ENCODE measurements around the gene SPTB.

SPTB gene

DNA sequence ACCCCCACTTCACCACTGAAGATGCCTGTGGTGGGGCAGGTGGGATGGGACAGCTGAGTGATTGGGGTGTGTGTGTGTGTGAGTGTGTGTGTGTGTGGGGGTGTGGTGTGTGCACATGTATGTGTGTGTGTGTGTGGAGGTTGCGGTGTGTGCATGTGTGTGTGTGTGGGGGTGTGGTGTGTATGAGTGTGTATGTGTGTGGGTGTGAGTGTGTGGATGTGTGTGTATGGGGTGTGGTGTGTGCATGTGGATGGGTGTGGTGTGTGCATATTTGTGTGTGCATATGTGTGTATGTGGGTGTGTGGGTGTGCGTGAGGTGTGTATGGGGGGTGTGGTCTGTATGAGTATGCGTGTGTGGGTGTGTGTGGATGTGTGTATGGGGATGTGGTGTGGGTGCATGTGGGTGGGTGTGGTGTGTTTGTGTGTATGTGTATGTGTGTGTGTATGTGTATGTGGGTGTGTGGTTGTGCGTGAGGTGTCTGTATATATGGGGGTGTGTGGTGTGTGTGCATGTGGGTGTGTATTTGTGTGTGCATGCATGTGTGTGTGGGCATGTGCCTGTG, 113.9 kb downstream of the SPTB start:
- no peak for DNase-seq (ENCODE audit: low read depth)

DNA sequence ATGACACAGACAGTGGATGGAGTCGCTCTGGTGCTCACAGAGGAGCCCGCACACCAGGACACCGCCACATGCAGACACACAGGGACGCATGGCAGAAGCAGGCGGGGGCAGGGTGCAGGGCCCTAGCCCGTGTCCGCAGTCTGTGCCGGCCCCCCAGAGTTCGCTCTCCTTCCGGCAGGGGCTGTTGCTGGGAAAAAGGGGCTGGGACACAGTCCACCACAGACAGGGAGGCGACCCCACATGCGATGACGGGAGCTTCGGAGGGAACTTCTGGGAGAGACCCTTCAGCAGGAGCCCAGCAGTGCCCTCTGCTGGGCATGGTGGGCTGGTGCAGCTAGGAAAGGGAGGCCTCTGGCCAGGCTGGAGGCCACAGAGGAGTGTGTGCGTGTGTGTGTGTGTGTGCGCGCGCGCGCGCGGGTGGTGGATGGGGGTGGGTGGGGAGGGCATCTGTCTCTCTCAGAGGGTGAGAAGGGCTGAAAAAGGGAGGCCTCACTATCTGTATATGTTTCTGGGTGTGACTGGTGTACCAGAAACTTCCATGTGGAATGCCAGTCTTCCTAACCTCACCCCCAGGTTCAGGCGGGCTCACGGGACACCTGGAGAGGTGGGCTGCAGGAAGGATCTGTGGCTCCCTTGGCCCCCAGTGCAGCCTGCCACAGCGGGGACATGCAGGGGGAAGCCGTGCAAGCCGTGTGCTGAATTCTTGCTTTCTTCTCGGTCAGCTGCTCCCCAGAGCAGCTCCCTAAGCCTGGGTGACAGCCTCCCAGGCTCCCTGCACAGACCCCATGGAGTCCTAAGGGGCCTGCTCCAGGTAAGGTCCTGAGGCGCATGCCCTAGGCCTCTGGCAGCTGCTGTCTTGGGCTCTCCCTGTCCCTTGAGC, 114.8 kb downstream of the SPTB start:
- peak; percentile 40 for DNase-seq (ENCODE audit: low read depth)

DNA sequence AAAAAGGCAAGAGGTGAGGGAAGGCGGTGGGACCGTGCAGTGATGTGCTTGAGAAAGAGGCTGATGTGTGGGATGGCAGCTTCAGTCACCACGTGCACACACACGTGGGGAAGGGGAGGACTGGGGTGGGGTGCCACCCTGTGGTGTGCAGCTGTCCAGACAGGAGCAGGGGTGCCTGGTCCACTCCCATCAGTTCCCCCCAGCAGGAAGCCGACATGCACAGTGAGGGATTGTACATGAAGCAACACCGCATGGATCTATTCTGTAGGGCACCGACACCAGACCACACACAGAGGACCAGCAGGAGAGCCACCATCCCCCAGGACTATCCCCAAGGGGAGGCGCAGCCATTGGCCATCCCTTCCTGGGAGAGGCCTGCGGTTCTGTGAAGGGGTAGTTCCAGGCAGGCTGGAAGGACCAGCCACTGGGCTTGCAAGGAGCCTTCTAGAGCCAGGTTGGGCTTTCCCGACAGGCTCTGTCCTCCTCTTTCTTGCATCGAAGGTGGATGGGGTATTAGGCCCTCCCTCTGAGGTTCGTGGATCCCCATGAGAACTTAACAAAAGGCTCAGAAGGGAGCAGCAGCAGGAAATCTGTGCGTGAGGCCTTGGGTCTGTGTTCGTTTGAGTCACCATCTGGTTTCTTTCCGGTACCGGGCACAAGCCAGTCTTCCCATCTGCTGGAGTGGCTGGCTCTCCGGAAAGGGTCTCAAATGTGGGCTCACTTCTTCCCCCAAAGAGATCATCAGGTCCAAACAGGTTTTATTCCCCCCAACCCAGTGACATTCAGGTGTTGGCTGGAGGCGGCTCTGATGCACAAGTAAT, 115.7 kb downstream of the SPTB start:
- DNase-seq (ENCODE audit: low read depth) = no peak

DNA sequence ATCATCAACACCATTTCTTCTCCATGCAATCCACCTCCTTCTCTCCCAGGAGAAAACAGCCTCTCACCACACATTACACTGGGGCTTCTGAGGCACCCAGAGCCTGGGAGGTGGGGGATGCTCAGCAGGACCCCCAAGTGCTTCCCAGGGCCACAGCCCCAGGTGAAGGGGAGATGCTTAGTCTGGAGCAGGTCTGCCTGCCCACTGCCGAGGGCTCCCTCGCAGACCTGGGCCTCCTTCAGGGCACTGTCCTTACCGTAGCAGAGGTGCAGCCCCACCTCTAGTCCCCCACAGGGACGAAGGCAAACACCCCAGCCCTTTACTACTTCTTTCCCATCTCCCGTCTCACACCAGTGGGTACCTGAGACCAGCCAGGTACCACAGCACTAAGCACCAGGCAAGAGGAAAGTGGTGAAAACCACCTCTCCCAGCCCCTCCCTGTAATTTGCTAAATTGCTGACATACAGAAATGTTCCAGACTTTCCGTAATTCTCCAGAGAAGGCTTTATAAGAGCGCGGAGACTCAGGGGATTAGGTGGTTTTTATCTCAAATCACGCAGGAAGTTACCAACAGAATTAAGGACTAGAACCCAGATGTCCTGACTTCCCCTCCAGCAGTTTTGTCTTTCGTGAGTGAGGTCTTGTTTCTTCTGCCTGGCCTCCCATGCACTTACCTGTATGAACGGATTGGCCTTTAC, 116.5 kb downstream of the SPTB start:
- DNase-seq (ENCODE audit: low read depth) = no peak

DNA sequence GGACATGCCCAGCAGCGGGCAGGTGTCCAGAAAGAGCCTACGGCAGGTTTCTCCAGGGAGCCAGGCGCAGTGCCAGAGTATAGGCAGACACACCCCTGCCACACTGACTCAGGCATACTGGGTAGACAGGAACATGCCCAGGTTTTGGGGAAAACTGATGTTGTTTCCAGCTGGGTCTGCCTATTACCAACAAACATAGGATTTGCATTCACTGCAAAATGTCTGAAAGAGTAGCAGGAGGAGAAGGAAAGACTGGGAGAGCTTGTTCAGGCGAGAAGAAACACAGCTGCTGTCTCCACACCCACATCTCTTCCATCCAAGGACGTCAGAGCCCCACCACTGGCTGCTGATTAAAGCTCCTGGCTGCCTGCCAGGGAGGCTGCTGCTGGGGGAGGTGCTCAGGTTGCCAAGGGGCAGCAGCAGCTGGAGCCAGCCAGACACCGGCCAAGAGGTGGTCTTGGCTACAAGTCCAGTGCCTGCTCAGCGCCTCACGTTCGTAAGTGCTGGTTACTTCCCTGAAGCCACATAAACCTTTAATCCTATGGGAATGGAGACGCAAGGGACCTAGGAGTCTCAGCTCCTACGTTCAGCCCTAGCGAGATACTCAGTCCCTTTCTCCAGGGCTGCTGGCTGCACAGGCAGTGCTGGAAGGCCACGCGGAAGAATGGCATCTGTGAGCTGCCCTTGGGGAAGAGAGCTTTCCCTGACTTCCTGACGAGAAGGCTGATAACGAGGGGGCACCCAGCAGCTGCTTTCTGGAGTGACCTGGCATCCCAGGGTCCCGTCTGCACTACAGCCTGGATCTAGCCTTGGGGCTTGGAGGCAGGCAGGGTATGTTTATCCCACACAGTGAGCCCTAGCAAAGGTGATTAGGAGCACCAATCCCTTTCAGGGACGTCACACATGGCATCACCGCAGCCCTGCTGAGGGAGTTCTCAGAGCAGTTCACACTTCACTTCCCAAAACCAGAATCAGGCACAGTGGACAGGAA, 117.4 kb downstream of the SPTB start:
- DNase-seq (ENCODE audit: low read depth) = peak; percentile 31

DNA sequence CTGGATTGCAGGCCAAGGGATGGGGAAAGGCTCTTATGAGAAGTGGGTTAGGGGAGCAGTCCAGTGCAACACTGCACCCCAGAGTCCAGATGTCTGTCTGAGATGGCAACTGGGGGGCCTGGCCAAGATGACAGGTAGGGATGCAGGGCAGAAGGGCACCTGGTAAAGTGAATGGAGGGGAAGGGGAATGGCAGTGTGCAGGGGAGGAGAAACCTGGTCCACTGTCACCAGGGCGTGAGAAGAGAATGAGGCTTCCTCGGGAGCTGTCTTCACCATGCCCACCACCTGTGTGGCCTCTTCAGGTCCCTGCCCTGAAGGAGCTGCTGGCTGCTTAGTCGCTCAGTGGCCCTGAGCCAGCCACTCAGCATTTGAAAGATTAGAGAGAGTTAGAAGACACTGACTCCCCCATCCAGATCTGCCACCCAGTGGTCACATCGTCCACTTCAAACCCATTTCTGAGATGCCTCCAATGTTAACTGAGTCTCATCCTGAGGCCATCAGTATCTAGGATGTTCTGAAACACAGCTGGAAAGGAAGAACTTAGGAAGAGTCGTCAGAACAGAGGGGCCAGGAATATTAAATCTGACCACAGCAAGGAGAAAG, 118.2 kb downstream of the SPTB start:
- DNase-seq (ENCODE audit: low read depth) = no peak

DNA sequence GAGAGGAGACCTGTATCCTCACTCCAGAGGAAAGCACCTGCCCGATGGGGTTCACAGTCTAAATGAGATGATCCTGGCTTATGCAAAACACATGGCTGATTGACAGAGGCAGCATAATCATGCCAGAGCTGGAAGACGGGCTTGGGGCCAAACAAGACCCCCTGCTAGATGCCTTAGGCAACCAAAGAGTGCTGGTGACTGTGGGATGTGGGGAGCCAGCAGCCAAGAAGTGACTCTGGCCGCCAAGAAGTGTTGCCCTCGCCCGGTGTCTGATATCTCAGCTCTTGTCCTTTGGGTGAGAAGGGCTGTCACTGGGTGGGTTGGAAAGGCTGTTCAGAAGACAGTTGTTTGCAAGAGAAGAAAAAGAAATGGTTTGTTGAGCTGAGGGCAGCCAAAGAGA, 118.8 kb downstream of the SPTB start:
- DNase-seq (ENCODE audit: low read depth) = no peak

DNA sequence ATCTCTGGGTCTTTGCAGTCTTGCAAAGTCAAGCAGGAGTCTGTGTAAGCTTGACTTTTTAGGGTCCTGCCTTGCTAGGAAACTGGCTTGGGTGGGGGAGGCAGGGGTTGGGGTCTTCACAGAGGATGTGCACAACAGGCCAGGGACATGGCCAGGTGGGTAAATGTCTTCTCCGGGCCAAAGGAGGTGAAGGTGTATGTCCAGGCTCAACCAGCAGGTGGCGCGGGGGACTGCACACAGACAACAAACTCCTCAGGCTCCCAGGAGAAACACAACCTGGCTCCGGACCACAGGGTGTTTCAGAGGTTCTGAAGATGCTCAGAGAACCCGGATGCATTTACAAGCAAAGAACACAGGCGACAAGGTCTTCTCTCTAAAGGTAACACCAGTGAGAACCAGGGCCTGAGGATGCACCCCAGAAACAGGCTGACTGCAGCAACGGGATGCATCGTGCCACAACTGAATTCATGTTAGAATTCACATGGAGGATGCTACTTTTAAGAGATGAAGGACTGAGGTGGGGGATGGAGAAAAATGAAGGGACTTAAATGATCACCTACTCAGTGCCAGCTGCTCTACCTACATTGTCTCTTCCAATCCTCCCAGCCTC, 119.5 kb downstream of the SPTB start:
- peak; percentile 29 for DNase-seq (ENCODE audit: low read depth)

DNA sequence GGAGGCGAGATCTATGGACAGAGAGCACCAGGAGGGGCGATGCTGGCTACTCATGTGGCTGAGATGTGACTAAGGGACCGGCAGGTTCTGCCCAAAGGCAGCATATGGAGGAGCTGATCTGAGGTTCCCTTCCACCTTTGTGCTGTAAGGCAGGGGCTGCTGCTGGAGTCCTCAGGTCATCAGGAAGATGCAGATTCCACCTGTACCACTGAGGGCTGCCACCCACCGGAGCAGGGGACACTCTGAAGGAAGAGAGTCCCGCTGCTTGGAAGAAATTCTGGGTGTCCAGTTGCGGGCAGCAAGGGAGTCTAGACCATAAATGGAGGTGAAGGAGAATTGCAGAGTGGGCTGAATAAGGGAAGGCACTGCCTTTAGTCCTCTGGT, 120.2 kb downstream of the SPTB start:
- no peak for DNase-seq (ENCODE audit: low read depth)

DNA sequence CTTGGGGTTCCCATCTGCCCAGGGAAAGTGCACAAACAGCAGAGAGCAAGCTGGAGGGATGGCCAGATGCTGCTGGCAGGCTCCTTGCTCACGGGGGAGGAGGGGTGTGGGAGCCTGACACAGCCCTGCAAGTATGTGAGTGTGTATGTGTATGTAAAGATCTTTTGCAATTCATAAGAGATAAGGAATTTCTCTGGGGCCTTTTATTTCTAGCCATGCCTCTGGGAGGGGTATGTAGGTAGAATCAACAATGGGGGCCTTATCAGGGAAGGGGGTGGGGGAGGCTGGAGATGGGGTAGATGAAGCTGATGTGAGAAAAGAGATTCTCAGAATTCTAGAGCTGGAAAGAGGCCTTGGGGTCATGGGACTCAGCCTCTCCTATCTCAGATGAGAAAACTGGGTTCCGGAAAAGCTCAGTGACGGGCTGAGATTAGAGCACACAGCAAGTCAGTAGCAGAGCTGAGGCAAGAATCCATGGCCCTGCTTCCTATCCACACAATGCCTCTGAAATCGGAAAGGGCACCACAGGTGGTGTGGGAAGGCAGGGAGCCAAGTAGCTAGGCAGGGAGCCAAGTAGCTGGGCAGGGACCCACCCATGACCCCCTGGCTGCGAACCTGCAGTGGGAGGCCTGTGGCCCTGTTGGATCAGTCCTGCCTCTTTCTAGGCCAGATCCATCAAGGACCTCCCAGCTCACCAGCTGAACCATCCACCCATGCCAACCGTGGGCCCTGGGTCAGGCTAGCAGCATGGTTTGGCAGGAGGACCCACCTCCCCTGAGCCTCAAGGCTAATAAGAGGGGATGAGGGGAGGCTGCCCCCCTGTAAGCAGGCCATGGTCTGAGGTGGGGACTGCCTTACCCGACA, 120.8 kb downstream of the SPTB start:
- DNase-seq (ENCODE audit: low read depth) = no peak

DNA sequence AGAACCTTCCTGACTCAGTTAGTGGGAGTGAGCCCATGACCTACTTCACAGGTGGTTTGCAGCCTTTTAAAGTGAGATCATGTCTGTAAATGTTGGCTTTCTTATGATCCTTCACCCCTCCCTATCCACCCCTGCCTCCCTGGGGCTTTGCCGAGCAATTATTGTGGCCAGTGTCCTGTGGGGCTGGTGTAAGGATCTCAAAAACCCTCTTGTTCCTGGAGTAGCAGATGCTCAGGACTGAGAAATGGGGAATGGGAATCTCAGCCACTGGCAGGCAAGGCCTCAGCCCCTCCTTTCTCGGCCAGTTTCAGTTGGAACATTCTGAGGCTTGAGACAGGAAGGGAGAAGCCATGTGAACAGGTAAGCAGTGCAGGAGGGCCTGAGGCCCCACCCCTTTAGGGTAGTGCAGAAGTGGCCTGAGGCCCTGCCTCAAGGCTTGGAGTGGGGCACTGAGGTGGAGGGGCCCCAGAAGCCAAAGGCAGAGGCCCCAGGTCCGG, 121.6 kb downstream of the SPTB start:
- peak; percentile 44 for DNase-seq (ENCODE audit: low read depth)

DNA sequence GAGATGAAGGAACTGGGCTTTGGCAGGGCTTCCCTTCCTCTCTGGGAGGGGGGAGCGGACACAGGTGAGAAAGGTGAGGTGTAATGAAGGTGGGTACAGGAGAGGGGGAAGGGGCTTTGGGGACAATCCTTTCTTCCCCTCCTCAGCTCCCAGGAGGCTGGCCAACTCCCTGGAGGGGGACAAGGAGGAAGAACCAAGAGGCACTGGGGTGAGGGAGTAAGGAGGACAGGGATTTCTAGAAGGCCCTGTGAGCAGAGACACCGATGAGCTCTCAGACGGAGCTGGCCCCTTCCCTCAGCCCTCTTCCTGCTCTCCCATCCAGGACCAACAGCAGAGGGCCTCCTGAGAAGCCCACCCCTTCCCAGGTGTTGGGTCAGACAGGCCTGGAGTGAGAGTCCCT, 122.1 kb downstream of the SPTB start:
- no peak for DNase-seq (ENCODE audit: low read depth)

DNA sequence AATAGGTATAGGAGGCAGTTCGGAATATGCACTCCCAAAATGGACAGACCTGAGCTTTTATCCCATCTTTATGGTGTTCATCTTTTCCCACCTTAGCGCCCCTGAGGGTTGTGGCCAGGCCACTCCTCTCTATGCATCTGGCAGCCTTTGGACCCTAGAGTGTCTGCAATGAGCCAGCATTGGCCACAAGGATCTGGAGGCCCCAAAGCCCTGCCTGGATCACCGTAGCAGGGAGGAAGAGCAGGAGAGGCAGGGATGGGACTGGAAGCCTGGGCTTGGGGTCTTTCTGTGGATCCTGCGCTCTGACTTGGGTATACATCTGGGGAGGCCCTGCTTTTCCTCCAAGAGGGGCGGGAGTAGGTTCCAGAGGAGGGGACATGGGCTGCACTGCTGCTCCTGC, 123.0 kb downstream of the SPTB start:
- no peak for DNase-seq (ENCODE audit: low read depth)

DNA sequence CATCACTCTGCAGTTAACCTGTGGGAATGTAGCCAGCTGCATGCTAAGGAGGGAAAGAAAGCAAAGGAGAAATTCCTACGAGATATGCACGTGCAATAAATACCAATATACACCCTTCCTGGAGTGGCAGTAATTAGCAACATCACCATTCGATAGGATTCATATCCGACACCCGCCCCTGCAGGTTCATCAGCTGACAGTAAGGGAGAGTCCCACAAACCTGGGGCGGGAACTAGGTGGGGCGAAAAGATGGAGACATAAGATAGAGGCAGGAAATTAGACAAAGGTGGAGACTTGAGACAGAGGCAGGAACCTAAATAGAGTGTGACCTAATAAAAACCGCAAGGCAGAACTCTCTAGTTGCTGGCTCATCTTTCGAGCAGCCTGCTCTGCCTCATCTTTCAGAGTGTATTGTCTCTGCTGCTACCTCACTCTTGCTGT, 123.9 kb downstream of the SPTB start:
- DNase-seq (ENCODE audit: low read depth) = peak; percentile 87

DNA sequence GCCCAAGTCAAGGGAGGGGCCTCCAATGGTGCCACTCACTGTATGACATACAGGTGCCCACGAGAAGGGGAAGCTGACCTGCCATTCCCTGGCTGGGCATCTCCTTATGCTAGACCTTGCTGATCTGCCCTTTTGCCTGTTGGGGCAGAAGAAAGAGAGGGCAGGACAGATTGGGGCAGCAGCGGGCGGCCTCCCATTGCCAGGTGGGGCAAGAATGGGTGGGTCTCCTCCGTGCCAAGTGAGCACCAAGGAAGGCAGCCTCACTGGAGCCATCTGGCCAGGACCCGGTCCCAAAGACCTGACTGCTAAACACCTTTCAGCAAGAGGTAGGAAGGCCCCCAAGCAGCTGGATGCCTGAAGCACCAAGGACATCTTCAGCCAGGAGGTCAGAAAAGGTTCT, 125.0 kb downstream of the SPTB start:
- DNase-seq (ENCODE audit: low read depth) = no peak

DNA sequence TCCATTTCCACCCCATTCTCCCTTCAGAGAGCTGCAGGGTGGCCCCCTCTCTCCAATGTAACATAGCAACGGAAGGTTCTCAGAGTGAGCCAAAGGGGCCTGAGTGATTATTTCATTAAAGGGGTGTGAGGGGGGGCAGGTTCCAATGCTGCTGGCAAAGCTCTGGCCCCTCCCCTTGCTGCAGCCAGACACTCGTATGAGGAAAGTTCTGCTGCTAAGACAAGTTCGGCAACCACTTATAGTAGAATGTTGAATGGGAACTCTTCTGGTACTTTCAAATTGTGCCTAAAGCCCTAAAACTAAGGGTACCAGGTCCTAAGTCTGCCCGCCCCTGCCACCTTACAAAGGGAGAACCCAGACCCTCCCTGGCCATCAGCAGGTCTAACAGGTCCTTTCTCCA, 125.7 kb downstream of the SPTB start:
- no peak for DNase-seq (ENCODE audit: low read depth)

DNA sequence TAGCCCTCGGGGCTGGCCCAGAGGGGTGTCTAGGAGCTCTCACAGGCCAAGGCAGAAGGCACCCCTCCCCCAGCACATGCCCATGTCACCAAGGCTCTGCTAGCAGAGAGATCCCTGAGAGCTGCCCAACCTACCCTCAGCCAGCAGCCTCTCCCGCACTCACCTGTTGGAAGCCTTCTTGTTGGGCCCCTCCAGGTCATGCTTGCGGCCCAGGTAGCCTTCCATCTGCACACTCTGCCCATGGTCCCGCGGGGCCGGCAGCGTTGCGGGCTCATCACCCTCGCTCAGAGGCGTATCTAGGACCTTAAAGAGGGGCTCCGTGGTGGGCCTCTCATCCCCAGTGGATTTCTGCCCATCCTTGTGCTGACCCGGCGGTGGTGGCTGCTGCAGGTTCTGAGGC, 126.3 kb downstream of the SPTB start:
- DNase-seq (ENCODE audit: low read depth) = no peak

DNA sequence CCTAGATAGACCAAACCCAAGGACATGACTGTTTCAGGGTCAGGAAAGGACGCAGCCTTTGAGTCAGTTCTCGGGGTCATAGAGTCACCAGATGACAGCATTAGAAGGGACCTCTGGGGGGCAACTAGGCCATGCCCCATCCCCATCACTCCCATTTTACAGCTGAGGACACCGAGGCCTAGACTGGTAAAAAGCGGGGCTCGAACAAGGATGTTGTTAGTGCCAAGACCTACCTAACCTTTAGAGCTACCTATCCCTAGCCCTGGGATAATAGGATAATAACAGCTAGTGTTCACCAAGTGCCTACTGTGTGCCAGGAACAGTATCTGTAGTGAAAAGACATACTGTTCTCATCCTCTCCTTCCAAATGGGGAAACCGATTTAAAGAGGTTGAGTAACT, 126.8 kb downstream of the SPTB start:
- DNase-seq (ENCODE audit: low read depth) = no peak
